Astrocyte of the cerebellum (primary cell): ENCODE measurements around the gene ID1.
"Not testable (repeated sequence)": the region's sequence is repeated elsewhere in the genome, so short reads cannot be mapped to it uniquely, and the experiment has no call there.

ENCODE experiments used
- DNase-seq: peaks from one replicate; pipeline ENCODE4 v3.0.0-alpha.2; 2011; ENCODE audit warnings: low read depth
- H3K4me3 ChIP-seq: 2 replicates; pipeline ENCODE4 v1.5.1; 2011; ENCODE audit warnings: mild to moderate bottlenecking, low read depth, low read length, moderate library complexity
- in situ Hi-C: cut with HindIII; loops from 2 replicates; pipeline ENCODE4 v1.10.0; 2017; ENCODE audit warnings: low sequenced_read_pairs
- TF ChIP-seq, protein P1 (sequence below): IDR thresholded peaks from 2 replicates; pipeline ENCODE4 v1.5.1; 2012; ENCODE audit warnings: low read length, low read depth, moderate library complexity, mild to moderate bottlenecking; ENCODE audit errors: missing control alignments

The ID1 gene

GRCh38 chr20:31573555-31574321 is 31.4 kb upstream of the ID1 start:
- TF ChIP-seq, protein P1, sequence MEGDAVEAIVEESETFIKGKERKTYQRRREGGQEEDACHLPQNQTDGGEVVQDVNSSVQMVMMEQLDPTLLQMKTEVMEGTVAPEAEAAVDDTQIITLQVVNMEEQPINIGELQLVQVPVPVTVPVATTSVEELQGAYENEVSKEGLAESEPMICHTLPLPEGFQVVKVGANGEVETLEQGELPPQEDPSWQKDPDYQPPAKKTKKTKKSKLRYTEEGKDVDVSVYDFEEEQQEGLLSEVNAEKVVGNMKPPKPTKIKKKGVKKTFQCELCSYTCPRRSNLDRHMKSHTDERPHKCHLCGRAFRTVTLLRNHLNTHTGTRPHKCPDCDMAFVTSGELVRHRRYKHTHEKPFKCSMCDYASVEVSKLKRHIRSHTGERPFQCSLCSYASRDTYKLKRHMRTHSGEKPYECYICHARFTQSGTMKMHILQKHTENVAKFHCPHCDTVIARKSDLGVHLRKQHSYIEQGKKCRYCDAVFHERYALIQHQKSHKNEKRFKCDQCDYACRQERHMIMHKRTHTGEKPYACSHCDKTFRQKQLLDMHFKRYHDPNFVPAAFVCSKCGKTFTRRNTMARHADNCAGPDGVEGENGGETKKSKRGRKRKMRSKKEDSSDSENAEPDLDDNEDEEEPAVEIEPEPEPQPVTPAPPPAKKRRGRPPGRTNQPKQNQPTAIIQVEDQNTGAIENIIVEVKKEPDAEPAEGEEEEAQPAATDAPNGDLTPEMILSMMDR = no peak
- peak overlapping the region; percentile 46 for H3K4me3 ChIP-seq
- no peak for DNase-seq
- in situ Hi-C loops = no loop called here

- H3K4me3 ChIP-seq, DNase-seq, in situ Hi-C loops: not testable (repeated sequence)
Measured at GRCh38 chr20:31574986-31575385, 30.1 kb upstream of the ID1 start.

GRCh38 chr20:31576751-31577150 is 28.3 kb upstream of the ID1 start:
- in situ Hi-C loops = no loop called here
- no peak overlapping the region for H3K4me3 ChIP-seq
- TF ChIP-seq, protein P1 = no peak
- no peak for DNase-seq

- no peak overlapping the region for H3K4me3 ChIP-seq
- no peak for DNase-seq
- TF ChIP-seq, protein P1 = no peak
- in situ Hi-C loops = no loop called here
Measured at GRCh38 chr20:31577194-31577593, 27.9 kb upstream of the ID1 start.

DNA sequence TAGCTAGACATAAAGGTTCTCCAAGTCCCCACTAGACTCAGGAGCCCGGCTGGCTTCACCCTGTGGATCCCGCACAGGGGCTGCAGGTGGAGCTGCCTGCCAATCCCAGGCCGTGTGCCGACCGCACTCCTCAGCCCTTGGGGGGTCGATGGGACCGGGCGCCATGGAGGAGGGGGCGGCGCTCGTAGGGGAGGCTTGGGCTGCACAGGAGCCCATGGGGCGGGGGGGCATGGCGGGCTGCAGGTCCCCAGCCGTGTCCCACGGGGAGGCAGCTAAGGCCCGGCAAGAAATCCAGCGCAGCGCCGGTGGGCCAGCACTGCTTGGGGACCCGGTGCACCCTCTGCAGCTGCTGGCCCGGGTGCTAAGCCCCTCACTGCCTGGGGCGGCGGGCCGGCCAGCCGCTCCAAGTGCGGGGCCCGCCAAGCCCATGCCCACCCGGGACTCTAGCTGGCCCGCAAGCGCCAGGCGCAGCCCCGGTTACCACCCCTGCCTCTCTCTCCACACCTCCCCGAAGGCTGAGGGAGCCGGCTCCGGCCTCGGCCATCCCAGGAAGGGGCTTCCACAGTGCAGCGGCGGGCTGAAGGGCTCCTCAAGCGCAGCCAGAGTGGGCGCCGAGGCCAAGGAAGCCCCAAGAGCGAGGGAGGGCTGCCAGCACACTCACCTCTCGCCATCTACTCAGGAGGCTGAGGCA is 26.5 kb upstream of the ID1 start:
- in situ Hi-C loops = no loop called here
- TF ChIP-seq, protein P1 = no peak
- DNase-seq = no peak
- no peak overlapping the region for H3K4me3 ChIP-seq

DNA sequence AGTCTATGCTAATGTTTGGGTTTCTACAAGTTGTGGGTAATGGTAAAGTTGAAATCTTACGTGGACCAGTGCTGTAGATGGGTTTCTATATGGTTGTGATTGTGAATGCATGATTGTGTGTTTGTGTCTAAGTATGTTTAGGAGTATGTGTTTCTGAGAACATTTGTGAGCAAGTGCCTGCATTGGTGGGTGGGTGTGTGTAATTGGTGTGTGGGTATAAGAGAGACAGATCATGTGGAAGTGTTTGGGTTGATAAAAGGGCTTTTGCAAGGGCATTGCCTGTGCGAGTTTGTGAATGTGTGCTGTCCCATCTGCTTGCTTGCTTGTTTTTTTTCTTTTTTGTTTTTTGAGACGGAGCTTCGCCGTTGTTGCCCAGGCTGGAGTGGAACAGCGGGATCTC is 25.8 kb upstream of the ID1 start:
- no peak for DNase-seq
- in situ Hi-C loops = no loop called here
- TF ChIP-seq, protein P1 = no peak
- no peak overlapping the region for H3K4me3 ChIP-seq

- in situ Hi-C loops, DNase-seq, H3K4me3 ChIP-seq: not testable (repeated sequence)
Measured at GRCh38 chr20:31579941-31580651, 25.0 kb upstream of the ID1 start.
